Spleen (tissue), 7 donors: ENCODE data around the gene NPC1L1.

Experiments
- CTCF ChIP-seq, 11 experiments: fragments of 200-600 bp in 7 of 11; fragments of 450-650 bp in 4 of 11; sonication (generic) in 4 of 11; IDR thresholded peaks in 8 of 11; conservative IDR thresholded peaks in 3 of 11; 1 replicate in 7 of 11; 2 replicates in 4 of 11; pipeline versions ENCODE4 v1.4.0 to v1.8.0; 2016 to 2021; ENCODE audit warnings: antibody characterized with exemption in 11 of 11, inconsistent platforms in 4 of 11, mild to moderate bottlenecking in 1 of 11
- POLR2A ChIP-seq, 3 donors: fragments of 450-650 bp; IDR thresholded peaks; one replicate each; pipeline ENCODE4 v1.5.1; 2017; ENCODE audit warnings: antibody characterized with exemption in 3 of 3, mild to moderate bottlenecking in 1 of 3
- POLR2AphosphoS5 ChIP-seq, 3 donors: sonication (generic); formaldehyde crosslinking; IDR thresholded peaks; one replicate each; pipeline ENCODE4 v1.5.1; 2017; ENCODE audit warnings: antibody characterized with exemption in 3 of 3
- donor health status: DM: no; HTN: no; CAD: no; lungs with moderate emphysema.
- donor health status: DM: no; HTN: no; CAD: no.
- donor health status: DM: no; HTN: no; CAD: no.

DNA sequence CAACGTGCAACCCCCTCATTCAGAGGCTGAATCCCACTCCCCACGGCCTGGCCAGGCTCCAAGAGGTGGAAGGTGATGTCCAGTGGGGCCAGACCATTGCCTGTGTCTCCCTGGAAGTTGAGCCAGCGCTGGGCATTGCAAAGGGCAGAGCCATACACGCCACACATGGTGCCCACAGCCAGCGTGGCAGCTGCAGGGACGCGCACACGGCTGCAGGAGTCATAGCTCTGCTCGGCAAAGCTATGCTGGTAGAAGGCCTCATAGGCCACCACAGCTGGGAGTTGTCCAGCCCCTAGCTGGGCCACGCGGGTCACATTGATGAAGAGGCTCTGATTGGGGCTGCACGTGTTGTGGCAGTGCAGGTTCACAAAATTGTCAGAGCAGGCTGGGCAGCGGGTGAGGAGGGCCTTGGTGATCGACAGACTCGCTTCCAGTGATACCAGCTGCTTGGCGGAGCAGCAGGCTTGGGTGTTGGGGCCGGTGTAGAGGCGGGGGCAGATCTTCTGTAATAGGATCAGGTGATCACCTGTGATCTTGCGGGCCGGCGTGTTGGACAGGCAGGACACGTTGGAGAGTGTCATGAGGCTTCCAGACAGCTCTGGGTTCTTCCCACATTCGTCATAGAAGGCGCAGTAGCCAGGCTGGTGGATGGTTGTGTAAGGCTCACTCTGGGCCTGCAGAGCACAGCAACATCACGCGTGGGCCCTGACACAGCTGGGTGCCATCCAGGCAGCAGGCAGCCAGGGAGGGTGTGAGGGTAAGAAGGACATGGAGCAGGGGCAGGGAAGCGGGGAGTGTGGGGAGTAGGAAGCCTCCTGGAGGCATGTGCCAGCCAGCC is 1.2 kb downstream of the NPC1L1 start:
- TF ChIP-seq CTCF (IDR thresholded peaks at IDR 0.05 in 8 of 11, conservative IDR thresholded peaks at IDR 0.05 in 3 of 11): no peak
- no peak for TF ChIP-seq POLR2A (IDR thresholded peaks at IDR 0.05)
- no peak for TF ChIP-seq POLR2AphosphoS5 (IDR thresholded peaks at IDR 0.05)
